GM19372 (cell line): Measurements from ENCODE around the gene IMPDH1.

ENCODE experiments used
- ATAC-seq: cut with Tn5 transposase; IDR thresholded peaks from one replicate; pipeline ENCODE4 v1.9.1; 2021; ENCODE audit warnings: mild to moderate bottlenecking, low read depth, moderate library complexity; ENCODE audit not compliant: unreplicated experiment

IMPDH1 gene

GRCh38 chr7:128406314-128407232 is 3.2 kb downstream of the IMPDH1 start:
- no peak for ATAC-seq

- no peak for ATAC-seq
Measured at GRCh38 chr7:128405471-128406313, 4.1 kb downstream of the IMPDH1 start.

GRCh38 chr7:128404886-128405470 is 4.8 kb downstream of the IMPDH1 start:
- no peak for ATAC-seq

GRCh38 chr7:128404143-128404681 is 5.6 kb downstream of the IMPDH1 start:
- ATAC-seq = no peak

- no peak for ATAC-seq
Measured at GRCh38 chr7:128403676-128404075, 6.1 kb downstream of the IMPDH1 start.

- no peak for ATAC-seq
Measured at GRCh38 chr7:128402356-128402755, 7.4 kb downstream of the IMPDH1 start.

- ATAC-seq = no peak
Measured at GRCh38 chr7:128400566-128400965, 9.2 kb downstream of the IMPDH1 start.

- no peak for ATAC-seq
Measured at GRCh38 chr7:128399991-128400390, 9.8 kb downstream of the IMPDH1 start.

GRCh38 chr7:128398841-128399135 is 11.0 kb downstream of the IMPDH1 start:
- no peak for ATAC-seq

- no peak for ATAC-seq
Measured at GRCh38 chr7:128398016-128398840, 11.6 kb downstream of the IMPDH1 start.

- ATAC-seq = no peak
Measured at GRCh38 chr7:128396357-128396756, 13.4 kb downstream of the IMPDH1 start.

GRCh38 chr7:128395748-128396147 is 14.0 kb downstream of the IMPDH1 start:
- no peak for ATAC-seq

GRCh38 chr7:128394904-128395496 is 14.8 kb downstream of the IMPDH1 start:
- no peak for ATAC-seq

GRCh38 chr7:128393526-128394330 is 16.1 kb downstream of the IMPDH1 start:
- no peak for ATAC-seq

- ATAC-seq = no peak
Measured at GRCh38 chr7:128392446-128393327, 17.1 kb downstream of the IMPDH1 start.

- ATAC-seq = no peak
Measured at GRCh38 chr7:128391805-128392204, 18.0 kb downstream of the IMPDH1 start.

- ATAC-seq = no peak
Measured at GRCh38 chr7:128390871-128391565, 18.8 kb downstream of the IMPDH1 start.
